Hematopoietic multipotent progenitor cell treated with erythropoietin and hydrocortisone succinate and interleukin-3 and kit ligand, for 15 days (in vitro differentiated cells): ENCODE data around the gene RAB6C.
"Not testable (repeated sequence)": the region's sequence is repeated elsewhere in the genome, so short reads cannot be mapped to it uniquely, and the experiment has no call there.

Source experiments
- DNase-seq: peaks from one replicate; pipeline ENCODE4 v3.0.0-alpha.2; 2015; ENCODE audit warnings: low spot score

Gene RAB6C

DNA sequence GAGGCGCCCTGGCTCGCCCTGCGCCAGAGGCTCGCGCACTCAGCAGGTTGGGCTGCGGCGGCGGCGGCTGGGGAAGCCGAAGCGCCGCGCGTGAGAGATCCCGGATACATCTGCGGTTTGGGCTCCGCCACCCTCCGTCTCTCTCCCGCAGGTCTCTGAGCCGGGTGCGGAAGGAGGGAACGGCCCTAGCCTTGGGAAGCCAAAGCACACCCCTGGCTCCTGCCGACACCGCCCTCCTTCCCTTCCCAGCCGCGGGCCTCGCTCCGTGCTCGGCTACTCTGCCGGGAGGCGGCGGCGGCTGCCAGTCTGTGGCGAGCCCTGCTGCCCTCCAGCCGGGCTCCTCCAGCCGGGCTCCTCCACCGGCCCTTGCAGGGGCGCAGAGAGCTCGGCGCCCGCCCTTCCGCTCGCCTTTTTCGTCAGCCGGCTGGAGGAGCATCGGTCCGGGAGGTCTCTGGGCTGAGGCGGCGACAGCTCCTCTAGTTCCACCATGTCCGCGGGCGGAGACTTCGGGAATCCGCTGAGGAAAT is at the start of gene RAB6C:
Gene RAB6C, plus strand, starts transcription at position 38 of the 527 bp plus-strand sequence. Its CDS starts 450 bp downstream, at position 488.
- not testable (repeated sequence) for DNase-seq

- no peak for DNase-seq
Observed at GRCh38 chr2:129930451-129930850, 49.0 kb upstream of the RAB6C start.

DNA sequence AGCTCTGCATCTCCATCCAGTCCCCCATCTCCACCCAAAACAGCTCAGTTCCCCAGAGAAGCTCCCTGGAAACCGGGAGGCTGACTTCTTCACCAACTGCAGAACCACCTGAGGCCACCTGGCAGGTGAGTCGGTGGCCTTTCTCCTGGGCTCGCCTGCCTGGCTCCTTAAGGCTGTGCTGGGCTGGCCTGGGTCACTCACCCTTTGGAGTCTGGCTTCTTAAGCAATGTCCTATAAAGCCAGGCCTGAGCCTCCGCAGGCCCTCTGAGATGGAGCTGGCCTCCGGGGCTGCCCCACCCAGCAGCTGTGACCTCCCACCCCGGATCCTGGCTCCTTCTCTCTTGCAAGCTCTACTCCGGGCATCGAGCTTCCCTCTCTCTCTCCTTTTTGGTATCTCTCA is 46.1 kb upstream of the RAB6C start:
- not testable (repeated sequence) for DNase-seq

DNA sequence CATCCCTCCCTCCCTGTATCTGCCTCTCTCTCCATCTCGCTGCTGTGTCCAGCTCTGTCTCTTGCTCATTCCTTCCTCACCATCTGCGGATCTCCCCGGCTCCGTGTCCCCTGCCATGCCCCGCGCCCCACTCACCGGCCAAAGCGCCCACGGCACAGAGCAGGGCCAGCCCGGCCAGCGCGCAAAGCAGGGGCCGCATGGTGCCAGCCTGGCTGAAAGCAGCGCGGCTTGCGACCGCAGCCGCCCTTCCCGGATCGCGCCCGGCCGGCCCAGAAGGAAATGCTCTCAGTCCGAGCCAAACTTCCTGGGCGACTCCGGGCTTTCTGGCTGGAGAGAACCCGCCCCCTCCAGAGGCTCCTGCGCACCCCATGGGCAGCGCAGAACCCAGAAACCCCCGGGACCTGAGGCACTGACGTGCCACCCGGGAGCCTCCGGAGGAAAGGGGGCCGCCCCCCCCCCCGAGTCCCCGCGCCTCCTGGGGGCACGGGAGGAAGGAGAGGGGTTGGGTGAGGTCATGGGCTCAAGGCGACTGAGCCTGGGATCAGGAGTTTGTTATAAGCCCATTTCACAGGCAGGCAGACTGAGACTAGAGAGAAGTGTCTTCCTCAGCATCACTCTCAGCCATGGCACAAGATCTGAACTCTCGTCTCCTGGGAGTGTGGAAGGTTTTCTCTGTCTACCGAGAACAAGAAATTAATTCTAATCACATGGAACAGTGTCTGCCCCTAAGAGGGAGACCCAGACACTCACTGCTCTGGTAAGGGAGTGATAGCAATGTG is 45.2 kb upstream of the RAB6C start:
- DNase-seq = no peak

DNA sequence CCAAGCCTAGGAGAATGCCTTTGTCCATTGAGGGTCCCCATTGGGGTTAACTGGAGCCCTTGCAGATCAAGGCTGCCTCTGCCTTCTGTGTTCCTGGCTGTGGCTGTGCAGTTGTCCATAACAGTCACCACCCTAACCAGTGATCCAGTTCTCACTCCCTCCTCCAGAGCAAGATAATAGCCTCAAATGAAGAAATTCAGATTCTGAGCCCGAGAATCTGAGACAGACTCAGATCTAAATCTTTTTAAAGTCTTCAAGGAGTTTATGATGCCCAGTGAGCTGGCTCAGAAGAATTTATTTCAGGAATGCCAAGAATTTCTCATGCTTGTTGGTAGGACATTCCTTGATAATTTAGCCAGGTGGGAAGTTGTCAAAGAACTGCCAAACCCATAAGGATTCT is 44.3 kb upstream of the RAB6C start:
- DNase-seq = no peak

GRCh38 chr2:129936334-129936934 is 43.0 kb upstream of the RAB6C start:
- no peak for DNase-seq

DNA sequence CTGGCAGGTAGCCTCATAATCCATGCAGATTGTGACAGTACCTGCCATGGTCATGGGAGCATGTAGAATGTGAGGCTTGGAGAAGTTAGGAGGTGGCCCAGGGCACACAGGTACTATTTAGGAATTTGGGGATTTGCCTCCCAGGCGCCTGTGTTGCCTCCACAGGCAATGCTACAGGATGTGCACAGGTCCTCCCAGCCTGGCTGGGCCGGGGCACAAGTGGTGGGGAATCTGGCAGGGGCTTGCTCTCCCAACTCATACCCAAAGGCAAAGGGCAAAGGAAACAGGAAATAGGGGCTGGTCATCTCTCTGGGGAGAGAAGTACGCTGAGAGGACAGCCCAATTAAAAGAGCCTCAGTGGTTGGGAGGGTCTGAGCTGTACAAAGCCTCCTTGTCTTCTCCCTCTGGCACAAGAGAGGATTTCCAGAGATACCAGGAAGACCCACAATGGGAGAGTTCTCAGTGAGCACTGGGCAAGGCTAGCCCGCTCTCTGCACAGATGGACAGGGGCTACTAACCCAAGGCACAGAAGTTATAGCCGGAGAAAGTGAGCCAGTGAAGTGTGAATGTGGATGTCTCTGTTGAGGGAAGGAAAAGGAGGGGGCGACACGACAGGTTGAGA is 40.5 kb upstream of the RAB6C start:
- not testable (repeated sequence) for DNase-seq

- DNase-seq = not testable (repeated sequence)
Observed at GRCh38 chr2:129943456-129943855, 36.0 kb upstream of the RAB6C start.

GRCh38 chr2:129945557-129945956 is 33.9 kb upstream of the RAB6C start:
- no peak for DNase-seq

DNA sequence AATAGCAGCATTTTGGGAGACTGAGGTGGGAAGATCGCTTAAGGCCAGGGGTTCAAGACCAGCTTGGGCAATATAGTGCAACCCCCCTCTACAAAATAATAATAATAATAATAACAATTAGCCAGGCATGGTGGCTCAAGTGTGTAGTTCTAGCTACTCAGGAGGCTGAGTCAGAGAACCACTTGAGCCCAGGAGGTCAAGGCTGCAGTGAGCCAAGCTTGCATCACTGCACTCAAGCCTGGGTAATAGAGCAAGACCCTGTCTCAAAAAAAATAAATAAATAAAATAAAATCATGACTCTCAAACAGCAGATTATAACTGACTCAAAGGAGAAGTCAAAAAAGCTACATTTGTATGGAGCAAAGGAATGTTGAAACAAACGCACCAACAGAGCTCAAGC is 31.8 kb upstream of the RAB6C start:
- DNase-seq = not testable (repeated sequence)

GRCh38 chr2:129956171-129956570 is 23.3 kb upstream of the RAB6C start:
- DNase-seq = not testable (repeated sequence)

- DNase-seq = no peak
Observed at GRCh38 chr2:129957891-129958290, 21.6 kb upstream of the RAB6C start.

DNA sequence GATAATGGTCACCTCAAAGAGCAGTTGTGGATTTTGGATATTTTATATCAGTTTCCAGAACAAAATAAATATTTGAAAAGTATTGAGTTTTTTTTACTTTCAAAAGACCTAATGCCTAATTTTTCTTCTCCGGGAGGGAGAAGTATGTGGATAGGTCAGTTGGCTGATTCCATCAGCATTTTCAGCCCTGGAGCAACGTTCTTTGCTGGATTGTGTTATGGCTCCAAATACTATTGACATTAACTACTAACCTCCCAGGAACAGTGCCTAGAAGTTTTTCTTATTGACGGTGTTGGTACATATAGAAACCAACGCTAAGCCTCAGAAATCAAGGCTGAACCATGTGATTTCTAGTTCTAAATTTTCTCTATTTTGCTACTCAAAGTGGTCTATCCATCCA is 20.7 kb upstream of the RAB6C start:
- DNase-seq = not testable (repeated sequence)

GRCh38 chr2:129968605-129969004 is 10.9 kb upstream of the RAB6C start:
- not testable (repeated sequence) for DNase-seq

GRCh38 chr2:129975016-129975774 is 4.3 kb upstream of the RAB6C start:
- no peak for DNase-seq

DNA sequence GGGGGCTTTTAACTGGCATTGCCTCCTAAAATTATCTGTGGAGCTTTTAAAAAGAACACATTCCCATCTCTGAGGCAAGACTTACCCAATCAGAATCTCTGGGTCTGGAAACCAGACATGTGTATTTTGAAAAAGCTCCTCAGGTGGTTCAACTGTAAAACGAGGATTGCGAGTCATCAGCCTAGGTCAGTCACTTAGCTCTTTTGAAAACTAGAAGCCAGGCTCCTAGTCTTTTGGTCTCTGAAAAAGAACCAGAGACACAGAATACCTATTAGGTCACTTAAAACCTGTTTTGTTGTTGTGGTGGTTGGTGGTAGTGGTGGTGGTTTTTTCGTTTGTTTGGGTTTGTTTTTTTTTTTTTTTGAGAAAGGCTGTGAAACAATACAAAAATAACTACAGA is 2.5 kb upstream of the RAB6C start:
- DNase-seq = not testable (repeated sequence)

DNA sequence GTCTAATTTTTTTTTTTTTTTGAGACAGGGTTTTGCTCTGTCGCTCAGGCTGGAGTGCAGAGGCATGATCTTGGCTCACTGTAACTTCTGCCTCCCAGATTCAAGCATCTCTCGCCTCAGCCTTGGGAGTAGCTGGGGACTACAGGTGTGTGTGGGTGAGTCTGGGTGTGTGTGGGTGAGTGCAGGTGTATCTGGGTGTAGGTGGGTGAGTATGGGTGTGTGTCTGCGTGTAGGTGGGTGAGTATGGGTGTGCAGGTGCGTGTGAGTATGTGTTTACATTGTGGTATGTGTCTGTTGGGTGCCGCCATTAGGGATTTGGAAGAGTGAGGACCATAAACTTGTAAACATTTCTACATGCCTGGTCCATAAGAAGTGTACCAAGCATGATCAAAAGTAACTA is 1.5 kb upstream of the RAB6C start:
- no peak for DNase-seq

DNA sequence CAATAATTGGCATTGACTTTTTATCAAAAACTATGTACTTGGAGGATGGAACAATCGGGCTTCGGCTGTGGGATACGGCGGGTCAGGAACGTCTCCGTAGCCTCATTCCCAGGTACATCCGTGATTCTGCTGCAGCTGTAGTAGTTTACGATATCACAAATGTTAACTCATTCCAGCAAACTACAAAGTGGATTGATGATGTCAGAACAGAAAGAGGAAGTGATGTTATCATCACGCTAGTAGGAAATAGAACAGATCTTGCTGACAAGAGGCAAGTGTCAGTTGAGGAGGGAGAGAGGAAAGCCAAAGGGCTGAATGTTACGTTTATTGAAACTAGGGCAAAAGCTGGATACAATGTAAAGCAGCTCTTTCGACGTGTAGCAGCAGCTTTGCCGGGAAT is 780 bp downstream of the RAB6C start:
- not testable (repeated sequence) for DNase-seq

GRCh38 chr2:129981689-129982088 is 2.2 kb downstream of the RAB6C start:
- not testable (repeated sequence) for DNase-seq

GRCh38 chr2:129984426-129984825 is 5.0 kb downstream of the RAB6C start:
- no peak for DNase-seq

DNA sequence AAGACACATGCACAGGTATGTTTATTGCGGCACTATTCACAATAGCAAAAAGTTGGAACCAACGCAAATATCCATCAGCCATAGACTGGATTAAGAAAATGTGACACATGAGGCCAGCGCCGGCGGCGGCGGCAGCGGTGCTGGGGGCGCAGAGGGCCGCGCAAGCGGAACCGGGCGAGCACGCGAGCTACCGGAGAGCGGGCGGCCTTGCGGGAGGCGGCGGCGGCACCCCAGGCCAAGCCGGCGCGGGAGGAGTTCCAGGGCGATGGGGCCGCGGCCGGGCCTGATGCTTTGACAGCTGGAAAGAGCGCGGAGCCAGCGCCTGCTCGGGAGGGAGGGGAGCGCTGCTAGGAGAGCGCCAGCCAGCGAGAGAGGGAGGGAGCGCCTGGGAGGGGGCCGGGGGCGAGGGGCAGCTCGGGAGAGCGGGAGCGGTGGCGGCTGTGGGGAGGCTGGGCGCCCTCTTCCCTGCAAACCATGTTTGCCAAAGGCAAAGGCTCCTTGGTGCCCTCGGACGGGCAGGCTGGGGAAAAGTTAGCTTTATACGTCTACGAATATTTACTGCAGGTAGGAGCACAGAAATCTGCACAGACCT is 13.0 kb downstream of the RAB6C start:
- not testable (repeated sequence) for DNase-seq

- DNase-seq = not testable (repeated sequence)
Observed at GRCh38 chr2:129993151-129993550, 13.7 kb downstream of the RAB6C start.
